Inflammatory macrophage treated with lipopolysaccharide for 4 hours (primary cell): Measurements from ENCODE around the gene SLC24A4.

ENCODE experiments used
- DNase-seq: peaks from one replicate; pipeline ENCODE4 v3.0.0-alpha.2; 2020

Gene SLC24A4

GRCh38 chr14:92484132-92484823, 161.3 kb downstream of the SLC24A4 start:
- DNase-seq: no peak

- DNase-seq: no peak
Measured at GRCh38 chr14:92486881-92487280, 163.9 kb downstream of the SLC24A4 start.

- DNase-seq: no peak
Measured at GRCh38 chr14:92487513-92488133, 164.7 kb downstream of the SLC24A4 start.

GRCh38 chr14:92489394-92490238, 166.7 kb downstream of the SLC24A4 start:
- no peak for DNase-seq

GRCh38 chr14:92490239-92490959, 167.4 kb downstream of the SLC24A4 start:
- peak; percentile 54 for DNase-seq

GRCh38 chr14:92491782-92492181, 168.8 kb downstream of the SLC24A4 start:
- no peak for DNase-seq

GRCh38 chr14:92492258-92492657, 169.3 kb downstream of the SLC24A4 start:
- DNase-seq: peak; percentile 94

- peak; percentile 59 for DNase-seq
Measured at GRCh38 chr14:92493024-92493423, 170.1 kb downstream of the SLC24A4 start.

GRCh38 chr14:92493492-92493891, 170.5 kb downstream of the SLC24A4 start:
- DNase-seq: no peak

- DNase-seq: peak; percentile 93
Measured at GRCh38 chr14:92494512-92494911, 171.5 kb downstream of the SLC24A4 start.

- DNase-seq: peak; percentile 99
Measured at GRCh38 chr14:92495027-92495426, 172.1 kb downstream of the SLC24A4 start.

GRCh38 chr14:92496191-92496857, 173.4 kb downstream of the SLC24A4 start:
- peak; percentile 52 for DNase-seq

GRCh38 chr14:92497391-92497790, 174.4 kb downstream of the SLC24A4 start:
- DNase-seq: no peak

GRCh38 chr14:92499234-92499633, 176.3 kb downstream of the SLC24A4 start:
- DNase-seq: no peak

GRCh38 chr14:92500491-92500941, 177.6 kb downstream of the SLC24A4 start:
- no peak for DNase-seq

- no peak for DNase-seq
Measured at GRCh38 chr14:92501891-92502351, 179.0 kb downstream of the SLC24A4 start.

- no peak for DNase-seq
Measured at GRCh38 chr14:92502541-92503286, 179.7 kb downstream of the SLC24A4 start.

- DNase-seq: peak; percentile 82
Measured at GRCh38 chr14:92503756-92504491, 181.0 kb downstream of the SLC24A4 start.

- DNase-seq: no peak
Measured at GRCh38 chr14:92505826-92506225, 182.9 kb downstream of the SLC24A4 start.

- peak; percentile 32 for DNase-seq
Measured at GRCh38 chr14:92506231-92506630, 183.3 kb downstream of the SLC24A4 start.
